22Rv1 (cell line): ENCODE results near the gene SLC24A4.

ENCODE experiments used
- ZFX ChIP-seq: fragments of 450-650 bp; IDR thresholded peaks from 2 replicates; pipeline ENCODE4 v1.6.1; 2017; ENCODE audit warnings: antibody characterized with exemption, borderline replicate concordance
- TF ChIP-seq, protein P1 (sequence below): fragments of 450-650 bp; IDR thresholded peaks from 2 replicates; pipeline ENCODE4 v1.5.1; 2017; ENCODE audit warnings: mild to moderate bottlenecking

DNA sequence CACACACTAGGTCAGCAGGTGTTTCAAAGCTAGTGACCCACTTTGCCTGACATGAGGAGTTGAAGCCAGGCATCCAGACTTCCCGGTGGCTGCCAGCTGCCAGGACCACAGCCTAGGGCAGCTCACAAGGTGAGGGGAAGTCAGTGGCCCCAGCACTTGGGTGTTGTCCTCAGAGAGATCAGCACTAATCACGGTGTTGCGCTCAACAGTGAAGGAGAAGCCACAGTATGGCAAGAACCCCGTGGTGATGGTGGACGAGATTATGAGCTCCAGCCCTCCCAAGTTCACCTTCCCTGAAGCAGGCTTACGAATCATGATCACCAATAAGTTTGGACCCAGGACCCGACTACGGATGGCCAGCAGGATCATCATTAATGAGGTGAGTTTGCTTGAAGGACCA, 130.7 kb downstream of the SLC24A4 start:
- TF ChIP-seq, protein P1, sequence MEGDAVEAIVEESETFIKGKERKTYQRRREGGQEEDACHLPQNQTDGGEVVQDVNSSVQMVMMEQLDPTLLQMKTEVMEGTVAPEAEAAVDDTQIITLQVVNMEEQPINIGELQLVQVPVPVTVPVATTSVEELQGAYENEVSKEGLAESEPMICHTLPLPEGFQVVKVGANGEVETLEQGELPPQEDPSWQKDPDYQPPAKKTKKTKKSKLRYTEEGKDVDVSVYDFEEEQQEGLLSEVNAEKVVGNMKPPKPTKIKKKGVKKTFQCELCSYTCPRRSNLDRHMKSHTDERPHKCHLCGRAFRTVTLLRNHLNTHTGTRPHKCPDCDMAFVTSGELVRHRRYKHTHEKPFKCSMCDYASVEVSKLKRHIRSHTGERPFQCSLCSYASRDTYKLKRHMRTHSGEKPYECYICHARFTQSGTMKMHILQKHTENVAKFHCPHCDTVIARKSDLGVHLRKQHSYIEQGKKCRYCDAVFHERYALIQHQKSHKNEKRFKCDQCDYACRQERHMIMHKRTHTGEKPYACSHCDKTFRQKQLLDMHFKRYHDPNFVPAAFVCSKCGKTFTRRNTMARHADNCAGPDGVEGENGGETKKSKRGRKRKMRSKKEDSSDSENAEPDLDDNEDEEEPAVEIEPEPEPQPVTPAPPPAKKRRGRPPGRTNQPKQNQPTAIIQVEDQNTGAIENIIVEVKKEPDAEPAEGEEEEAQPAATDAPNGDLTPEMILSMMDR: no peak
- TF ChIP-seq ZFX: no peak
